ENCODE results near the gene AUTS2. TPM values are rescaled to one million over a fixed set of nuclear protein-coding genes. Genes with fewer than 3 reads are reported as not detected.

Gene AUTS2
- polyA plus RNA-seq, 1 donor (not counting 4 experiments of a cell fraction or from before 2014, with no cell fraction given), result 4.7 TPM

GRCh38 chr7:70770154-70770553 lies 1171.9 kb downstream of the AUTS2 start:
- dilution Hi-C loops (cut with MboI; ENCODE audit: extremely low pct_ligation_motif_present, low sequenced_read_pairs), result no loop called here

GRCh38 chr7:70771451-70771850 lies 1173.2 kb downstream of the AUTS2 start:
- H3K36me3 ChIP-seq (ENCODE audit: control insufficient read depth in 2 of 2, extremely low read depth in 1 of 2, insufficient read depth in 2 of 2, low read length in 2 of 2), result peaks cover 12 to 19% of the 10 kb centered on the region in 2 experiments
- dilution Hi-C loops (cut with MboI; ENCODE audit: extremely low pct_ligation_motif_present, low sequenced_read_pairs), result no loop called here
- no peaks in the 10 kb centered on the region for H4K20me1 ChIP-seq (ENCODE audit: control insufficient read depth, extremely low read depth, insufficient read depth, low read length)
- TF ChIP-seq CTCF (optimal IDR thresholded peaks at IDR 0.05 in 1 of 3, IDR thresholded peaks at IDR 0.05 in 1 of 3, conservative IDR thresholded peaks at IDR 0.05 in 1 of 3; ENCODE audit: extremely low read depth in 1 of 3, insufficient read depth in 2 of 3, low read length in 3 of 3) (no peak), EZH2 (IDR thresholded peaks at IDR 0.05; ENCODE audit: low read length) (no peak)
- DNase-seq (ENCODE audit: low read depth, low spot score), result no peak
- H3K27me3 ChIP-seq (ENCODE audit: control insufficient read depth, extremely low read depth, insufficient read depth, low read length), result no peaks in the 10 kb centered on the region
- H3K9ac ChIP-seq (ENCODE audit: control insufficient read depth, extremely low read depth, insufficient read depth, low read length), result no peak overlapping the region
- no peak overlapping the region for H3K4me3 ChIP-seq (ENCODE audit: control insufficient read depth in 2 of 3, extremely low read depth in 1 of 3, insufficient read depth in 2 of 3, low read depth in 1 of 3, low read length in 3 of 3)
- H3K9me3 ChIP-seq (ENCODE audit: control insufficient read depth, low read depth, low read length), result no peaks in the 10 kb centered on the region
- H3K27ac ChIP-seq (ENCODE audit: control insufficient read depth, insufficient read depth, low read length), result no peak overlapping the region
- no peaks in the 10 kb centered on the region for H3K9me1 ChIP-seq (ENCODE audit: control insufficient read depth, extremely low read depth, insufficient read depth, low read length)
- FAIRE-seq, result no peak
- H3K4me2 ChIP-seq (ENCODE audit: control insufficient read depth, extremely low read depth, insufficient read depth, low read depth, low read length), result no peak overlapping the region
- H3K79me2 ChIP-seq (ENCODE audit: control insufficient read depth, insufficient read depth, low read length), result no peaks in the 10 kb centered on the region
- no peak overlapping the region for H2AFZ ChIP-seq (ENCODE audit: control insufficient read depth, low read length)
- no peaks in the 10 kb centered on the region for H3K4me1 ChIP-seq (ENCODE audit: control insufficient read depth, extremely low read depth, insufficient read depth, low read length)

More at GRCh38 chr7:70770154-70770553, 1171.9 kb downstream of the AUTS2 start:
- Histone ChIP-seq H3K4me1 (ENCODE audit: control insufficient read depth, extremely low read depth, insufficient read depth, low read length) (no peaks in the 10 kb centered on the region), H2AFZ (ENCODE audit: control insufficient read depth, low read length) (no peak overlapping the region), H3K4me2 (ENCODE audit: control insufficient read depth, extremely low read depth, insufficient read depth, low read depth, low read length) (no peak overlapping the region), H3K36me3 (ENCODE audit: control insufficient read depth in 2 of 2, extremely low read depth in 1 of 2, insufficient read depth in 2 of 2, low read length in 2 of 2) (peaks cover 13 to 27% of the 10 kb centered on the region in 2 experiments), H3K79me2 (ENCODE audit: control insufficient read depth, insufficient read depth, low read length) (no peaks in the 10 kb centered on the region), H4K20me1 (ENCODE audit: control insufficient read depth, extremely low read depth, insufficient read depth, low read length) (no peaks in the 10 kb centered on the region), H3K9ac (ENCODE audit: control insufficient read depth, extremely low read depth, insufficient read depth, low read length) (no peak overlapping the region), H3K9me1 (ENCODE audit: control insufficient read depth, extremely low read depth, insufficient read depth, low read length) (no peaks in the 10 kb centered on the region), H3K27me3 (ENCODE audit: control insufficient read depth, extremely low read depth, insufficient read depth, low read length) (no peaks in the 10 kb centered on the region), H3K9me3 (ENCODE audit: control insufficient read depth, low read depth, low read length) (no peaks in the 10 kb centered on the region), H3K4me3 (ENCODE audit: control insufficient read depth in 2 of 3, extremely low read depth in 1 of 3, insufficient read depth in 2 of 3, low read depth in 1 of 3, low read length in 3 of 3) (no peak overlapping the region), H3K27ac (ENCODE audit: control insufficient read depth, insufficient read depth, low read length) (no peak overlapping the region)
- no peak for DNase-seq (ENCODE audit: low read depth, low spot score)
- FAIRE-seq, result no peak
- TF ChIP-seq CTCF (optimal IDR thresholded peaks at IDR 0.05 in 1 of 3, IDR thresholded peaks at IDR 0.05 in 1 of 3, conservative IDR thresholded peaks at IDR 0.05 in 1 of 3; ENCODE audit: extremely low read depth in 1 of 3, insufficient read depth in 2 of 3, low read length in 3 of 3), result no peak
- no peak for TF ChIP-seq EZH2 (IDR thresholded peaks at IDR 0.05; ENCODE audit: low read length)
